HCT116 (cell line): Measurements from ENCODE around the gene C2orf74. TPM values are rescaled to one million over a fixed set of nuclear protein-coding genes. Genes with fewer than 3 reads are reported as not detected.

ENCODE experiments used
- ATAC-seq: fragments of 200-7000 bp; cut with Tn5 transposase; 2 replicates; pipeline ENCODE4 v1.9.1; 2020; ENCODE audit warnings: mild to moderate bottlenecking, moderate library complexity
- BruUV-seq: library from RNA; stranded (reverse); fragments of 400-500 nt; replicated peaks from 2 replicates; lab custom pipeline; 2021; lab: Mats Ljungman, UMichigan
- CTCF ChIA-PET: fragments of 300-600 bp; sonication (Branson Sonifier 250); formaldehyde crosslinking; loops from one replicate; lab custom pipeline; 2021; ENCODE audit warnings: antibody characterized with exemption; lab: Charles Lee
- POLR2A ChIA-PET: fragments of 300-600, 350-600 bp; sonication (Branson Sonifier 250); formaldehyde crosslinking; loops from one replicate; lab custom pipeline; 2021; ENCODE audit warnings: antibody characterized with exemption; lab: Charles Lee
- RAD21 ChIA-PET, 2 experiments: fragments of 300-600 bp; sonication (Branson Sonifier 250); formaldehyde crosslinking; loops; one replicate each; lab custom pipeline; 2023; ENCODE audit warnings: low total read pairs in 2 of 2; ENCODE audit not compliant: uncharacterized antibody in 2 of 2, unreplicated experiment in 2 of 2, low non-redundant PET in 1 of 2; lab: Charles Lee
- DNase-seq: peaks from one replicate; pipeline ENCODE4 v3.0.0-alpha.2; 2010; ENCODE audit warnings: low read depth, low spot score
- H2AFZ ChIP-seq: fragments of 200-600 bp; shearing (Covaris generic), sonication (generic); 2 replicates; pipeline ENCODE4 v1.6.1; 2017; ENCODE audit warnings: low read depth, mixed run types, mixed read lengths, antibody characterized with exemption, low read length; ENCODE audit not compliant: poor library complexity, severe bottlenecking
- H3K27ac ChIP-seq: 2 replicates; pipeline ENCODE4 v1.5.1; 2012; ENCODE audit warnings: low read depth, low read length
- H3K27me3 ChIP-seq: fragments of 200-600 bp; sonication (generic); 2 replicates; pipeline ENCODE4 v1.6.1; 2016; ENCODE audit warnings: mixed run types, low read length, mixed read lengths; ENCODE audit not compliant: insufficient read depth
- H3K36me3 ChIP-seq, 2 experiments: fragments of 200-500 bp in 1 of 2; fragments of 200-600 bp in 1 of 2; sonication (Bioruptor generic) in 1 of 2; sonication (generic) in 1 of 2; 2 replicates each; pipeline versions ENCODE4 v1.5.1 to v1.6.1; 2014 to 2016; ENCODE audit warnings: low read length in 2 of 2, inconsistent platforms in 1 of 2, mixed read lengths in 1 of 2, mixed run types in 1 of 2; ENCODE audit not compliant: insufficient read depth in 2 of 2, control insufficient read depth in 1 of 2
- H3K4me1 ChIP-seq, 2 experiments: fragments of 200-600 bp in 1 of 2; sonication (generic) in 1 of 2; 2 replicates each; pipeline versions ENCODE4 v1.5.1 to v1.6.1; 2012 to 2017; ENCODE audit warnings: low read length in 2 of 2, inconsistent platforms in 1 of 2, mild to moderate bottlenecking in 1 of 2, mixed read lengths in 1 of 2, mixed run types in 1 of 2, moderate library complexity in 1 of 2; ENCODE audit not compliant: insufficient read depth in 2 of 2, control insufficient read depth in 1 of 2
- H3K4me2 ChIP-seq: fragments of 200-600 bp; sonication (generic); 2 replicates; pipeline ENCODE4 v1.6.1; 2017; ENCODE audit warnings: mixed run types, low read length, mixed read lengths
- H3K4me3 ChIP-seq, 2 experiments: fragments of 200-600 bp in 1 of 2; sonication (generic) in 1 of 2; replicated peaks in 1 of 2; 2 replicates each; pipeline ENCODE4 v1.5.1; 2011 to 2016; ENCODE audit warnings: low read length in 2 of 2, control low read depth in 1 of 2, low read depth in 1 of 2, mild to moderate bottlenecking in 1 of 2, mixed read lengths in 1 of 2, mixed run types in 1 of 2
- H3K79me2 ChIP-seq: fragments of 200-600 bp; sonication (generic); 2 replicates; pipeline ENCODE4 v1.6.1; 2017; ENCODE audit warnings: mild to moderate bottlenecking, mixed run types, low read length, moderate library complexity, mixed read lengths; ENCODE audit not compliant: insufficient read depth
- H3K9ac ChIP-seq: fragments of 200-600 bp; sonication (generic); 2 replicates; pipeline ENCODE4 v1.6.1; 2016; ENCODE audit warnings: low read length, mixed read lengths
- H3K9me2 ChIP-seq: fragments of 200-600 bp; sonication (generic), shearing (Covaris generic); 2 replicates; pipeline ENCODE4 v1.6.1; 2017; ENCODE audit warnings: mixed run types, mild to moderate bottlenecking, moderate library complexity; ENCODE audit not compliant: insufficient read depth
- H3K9me3 ChIP-seq, 2 experiments: fragments of 200-500 bp in 1 of 2; fragments of 200-600 bp in 1 of 2; sonication (Bioruptor generic) in 1 of 2; sonication (generic) in 1 of 2; 2 replicates each; pipeline ENCODE4 v1.6.1; 2014 to 2017; ENCODE audit warnings: low read length in 2 of 2, mixed read lengths in 2 of 2, inconsistent platforms in 1 of 2, low read depth in 1 of 2, mild to moderate bottlenecking in 1 of 2, mixed run types in 1 of 2, moderate library complexity in 1 of 2; ENCODE audit not compliant: control insufficient read depth in 1 of 2, insufficient read depth in 1 of 2
- H4K20me1 ChIP-seq: fragments of 200-600 bp; sonication (generic), shearing (Covaris generic); 2 replicates; pipeline ENCODE4 v1.6.1; 2017; ENCODE audit warnings: mixed run types, mild to moderate bottlenecking, moderate library complexity; ENCODE audit not compliant: insufficient read depth
- CBX3 ChIP-seq: IDR thresholded peaks from 2 replicates; pipeline ENCODE4 v1.6.1; 2012; ENCODE audit warnings: low read depth
- EGR1 ChIP-seq: IDR thresholded peaks from 2 replicates; pipeline ENCODE4 v1.6.1; 2012; ENCODE audit warnings: low read depth
- FOSL1 ChIP-seq: IDR thresholded peaks from 2 replicates; pipeline ENCODE4 v1.6.1; 2012; ENCODE audit warnings: low read depth
- JUND ChIP-seq: IDR thresholded peaks from 2 replicates; pipeline ENCODE4 v1.6.1; 2012
- POLR2AphosphoS5 ChIP-seq: IDR thresholded peaks from 2 replicates; pipeline ENCODE4 v1.6.1; 2011; ENCODE audit warnings: mild to moderate bottlenecking, low read depth, low read length, moderate library complexity
- RAD21 ChIP-seq: IDR thresholded peaks from 2 replicates; pipeline ENCODE4 v1.6.1; 2012; ENCODE audit warnings: low read depth, mild to moderate bottlenecking
- REST ChIP-seq: IDR thresholded peaks from 2 replicates; pipeline ENCODE4 v1.6.1; 2012; ENCODE audit warnings: low read depth
- SRF ChIP-seq: IDR thresholded peaks from 2 replicates; pipeline ENCODE4 v1.6.1; 2012; ENCODE audit warnings: low read depth
- ZFX ChIP-seq: fragments of 450-650 bp; IDR thresholded peaks from 2 replicates; pipeline ENCODE4 v1.6.1; 2017
- intact Hi-C: fragments of 100-400 bp; cut with micrococcal nuclease; formaldehyde crosslinking; loops from 2 replicates; pipeline ENCODE4 v1.10.0; 2022
- total RNA-seq: library from RNA; stranded (reverse); gene quantifications from one replicate; pipeline ENCODE4 v1.2.1, GENCODE V29; 2021; ENCODE audit not compliant: unreplicated experiment
- TF ChIP-seq, protein P1 (sequence below): IDR thresholded peaks from 2 replicates; pipeline ENCODE4 v1.6.1; 2011; ENCODE audit warnings: mild to moderate bottlenecking, low read length, moderate library complexity; ENCODE audit not compliant: insufficient replicate concordance; ENCODE audit errors: extremely low read depth
- TF ChIP-seq, protein P2 (sequence below): IDR thresholded peaks from 2 replicates; pipeline ENCODE4 v1.6.1; 2012
- TF ChIP-seq, protein P3 (sequence below): IDR thresholded peaks from 2 replicates; pipeline ENCODE4 v1.6.1; 2012

C2orf74 gene
- total RNA-seq, 1 experiment from 2014 or later, result not detected

DNA sequence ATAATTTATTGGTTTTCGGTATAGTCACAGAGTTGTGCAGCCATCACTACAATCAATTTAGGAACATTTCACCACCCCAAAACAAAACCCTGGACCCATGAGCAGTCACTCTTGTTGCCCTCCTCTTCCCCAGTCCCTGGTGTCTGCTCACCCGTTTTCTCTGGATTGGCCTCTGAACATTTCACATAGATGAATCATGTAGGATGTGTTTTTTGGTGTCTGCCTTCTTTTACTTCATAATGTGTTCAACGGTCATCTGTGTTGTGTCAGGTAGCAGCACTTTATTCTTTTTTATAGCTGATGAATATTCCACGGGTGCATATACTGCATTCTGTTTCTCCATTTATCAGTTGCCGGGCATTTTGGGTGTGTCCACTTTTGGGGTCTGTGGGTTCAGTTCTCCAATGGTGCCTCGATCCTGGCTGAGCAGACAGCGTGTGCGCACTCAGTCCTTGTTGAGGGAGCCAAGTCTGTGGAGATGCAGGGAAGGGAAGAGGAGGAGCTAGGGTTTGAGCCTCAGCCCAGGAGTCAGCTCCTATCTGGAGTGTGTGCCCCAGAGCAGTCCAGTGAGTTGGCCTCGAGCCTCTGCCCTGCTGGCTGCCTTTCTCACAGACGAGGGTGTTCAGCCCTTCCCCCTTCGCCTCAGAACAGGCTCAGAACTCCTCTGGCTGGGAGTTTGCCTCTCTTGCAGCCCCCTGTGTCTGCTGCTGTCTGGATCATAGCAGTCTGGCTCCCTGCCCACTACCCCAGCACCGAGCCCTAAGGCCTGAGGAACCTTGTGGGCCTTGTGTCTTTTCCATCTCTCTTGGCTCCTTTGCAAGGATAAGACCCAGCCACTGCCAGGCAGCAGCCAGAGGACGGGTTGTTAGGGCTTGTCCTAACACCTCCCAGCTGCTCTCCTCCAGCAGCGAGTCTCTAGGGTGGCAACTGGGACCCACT lies 18.0 kb downstream of the C2orf74 start (continued):
- TF ChIP-seq REST (no peak), POLR2AphosphoS5 (no peak), JUND (no peak)
- TF ChIP-seq, protein P1, sequence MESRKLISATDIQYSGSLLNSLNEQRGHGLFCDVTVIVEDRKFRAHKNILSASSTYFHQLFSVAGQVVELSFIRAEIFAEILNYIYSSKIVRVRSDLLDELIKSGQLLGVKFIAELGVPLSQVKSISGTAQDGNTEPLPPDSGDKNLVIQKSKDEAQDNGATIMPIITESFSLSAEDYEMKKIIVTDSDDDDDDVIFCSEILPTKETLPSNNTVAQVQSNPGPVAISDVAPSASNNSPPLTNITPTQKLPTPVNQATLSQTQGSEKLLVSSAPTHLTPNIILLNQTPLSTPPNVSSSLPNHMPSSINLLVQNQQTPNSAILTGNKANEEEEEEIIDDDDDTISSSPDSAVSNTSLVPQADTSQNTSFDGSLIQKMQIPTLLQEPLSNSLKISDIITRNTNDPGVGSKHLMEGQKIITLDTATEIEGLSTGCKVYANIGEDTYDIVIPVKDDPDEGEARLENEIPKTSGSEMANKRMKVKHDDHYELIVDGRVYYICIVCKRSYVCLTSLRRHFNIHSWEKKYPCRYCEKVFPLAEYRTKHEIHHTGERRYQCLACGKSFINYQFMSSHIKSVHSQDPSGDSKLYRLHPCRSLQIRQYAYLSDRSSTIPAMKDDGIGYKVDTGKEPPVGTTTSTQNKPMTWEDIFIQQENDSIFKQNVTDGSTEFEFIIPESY, result no peak
- TF ChIP-seq, all 23 proteins: peak for 0

DNA sequence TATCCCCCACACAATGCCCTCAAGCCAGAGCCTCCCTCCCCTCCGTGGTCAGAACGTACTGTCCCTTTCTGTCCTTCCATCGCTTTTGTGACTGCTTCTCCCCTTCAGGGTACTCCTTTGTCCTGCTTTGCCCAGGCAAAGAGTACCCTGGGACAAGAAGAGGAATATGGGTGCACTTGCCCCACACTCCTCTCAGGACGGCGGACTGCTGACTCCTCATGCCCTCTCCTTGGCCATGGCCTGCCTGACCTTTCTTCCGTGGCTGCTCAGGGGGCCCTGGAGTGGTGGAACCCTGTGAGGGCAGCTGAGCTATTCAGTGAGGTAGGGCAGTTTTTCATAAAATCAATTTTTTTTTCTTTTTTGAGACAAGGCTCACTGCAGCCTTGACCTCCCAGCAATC lies 18.7 kb downstream of the C2orf74 start:
- no peaks in the 10 kb centered on the region; the same call in 1 of the 2 replicates for H4K20me1 ChIP-seq
- H3K4me3 ChIP-seq, result no peak overlapping the region
- H2AFZ ChIP-seq, result no peak overlapping the region
- H3K27ac ChIP-seq, result no peak overlapping the region
- H3K9me2 ChIP-seq, result no peaks in the 10 kb centered on the region
- H3K4me1 ChIP-seq, result peaks cover 7 to 22% of the 10 kb centered on the region in 2 experiments
- H3K9me3 ChIP-seq, result no peaks in the 10 kb centered on the region
- ATAC-seq, result no peak
- no peak overlapping the region for H3K9ac ChIP-seq
- no peaks in the 10 kb centered on the region for H3K27me3 ChIP-seq
- ChIA-PET RAD21 (no interaction called here), CTCF (no interaction called here), POLR2A (no interaction called here)
- intact Hi-C loops, result no loop called here
- no peak overlapping the region for H3K4me2 ChIP-seq
- BruUV-seq, result no TSS peak
- peaks cover 20 to 42% of the 10 kb centered on the region in 2 experiments for H3K36me3 ChIP-seq
- H3K79me2 ChIP-seq, result peaks cover 50% of the 10 kb centered on the region
- DNase-seq, result no peak
- TF ChIP-seq, protein P2, sequence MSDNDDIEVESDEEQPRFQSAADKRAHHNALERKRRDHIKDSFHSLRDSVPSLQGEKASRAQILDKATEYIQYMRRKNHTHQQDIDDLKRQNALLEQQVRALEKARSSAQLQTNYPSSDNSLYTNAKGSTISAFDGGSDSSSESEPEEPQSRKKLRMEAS, result no peak
- TF ChIP-seq ZFX, result no peak
- TF ChIP-seq, protein P3, sequence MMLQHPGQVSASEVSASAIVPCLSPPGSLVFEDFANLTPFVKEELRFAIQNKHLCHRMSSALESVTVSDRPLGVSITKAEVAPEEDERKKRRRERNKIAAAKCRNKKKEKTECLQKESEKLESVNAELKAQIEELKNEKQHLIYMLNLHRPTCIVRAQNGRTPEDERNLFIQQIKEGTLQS, result no peak
- no peak for TF ChIP-seq REST
- no peak for TF ChIP-seq SRF
- no peak for TF ChIP-seq RAD21
- no peak for TF ChIP-seq JUND
- no peak for TF ChIP-seq FOSL1
- TF ChIP-seq CBX3, result no peak
- TF ChIP-seq EGR1, result no peak
- TF ChIP-seq, all 23 proteins: peak for 0
